DND-41 (cell line): Measurements from ENCODE around the gene DCTN3.

Source experiments
- ATAC-seq: fragments of 200-7000 bp; cut with Tn5 transposase; 3 replicates; pipeline ENCODE4 v1.9.1; 2021; ENCODE audit warnings: low read depth; ENCODE audit not compliant: insufficient read depth
- DNase-seq: peaks from one replicate; pipeline ENCODE4 v3.0.0-alpha.2; 2020
- H2AFZ ChIP-seq: 2 replicates; pipeline ENCODE4 v1.6.0; 2012; ENCODE audit warnings: low read depth, low read length
- H3K27ac ChIP-seq: 2 replicates; pipeline ENCODE4 v1.5.1; 2012; ENCODE audit warnings: low read length, inconsistent platforms
- H3K27me3 ChIP-seq: fragments of 200-600 bp; sonication (generic); 2 replicates; pipeline ENCODE4 v1.6.0; 2012; ENCODE audit warnings: low read length, mild to moderate bottlenecking, inconsistent platforms; ENCODE audit not compliant: insufficient read depth, poor library complexity
- H3K36me3 ChIP-seq: 2 replicates; pipeline ENCODE4 v1.5.1; 2012; ENCODE audit warnings: low read length, inconsistent platforms; ENCODE audit not compliant: insufficient read depth
- H3K4me1 ChIP-seq: 2 replicates; pipeline ENCODE4 v1.5.1; 2012; ENCODE audit warnings: mild to moderate bottlenecking, low read length; ENCODE audit not compliant: insufficient read depth
- H3K4me2 ChIP-seq: 2 replicates; pipeline ENCODE4 v1.6.0; 2012; ENCODE audit warnings: mild to moderate bottlenecking, moderate library complexity, low read length, inconsistent platforms; ENCODE audit not compliant: insufficient read depth
- H3K4me3 ChIP-seq, 2 experiments: fragments of 200-600 bp in 1 of 2; shearing (Covaris generic) in 1 of 2; 2 replicates each; pipeline ENCODE4 v1.5.1; 2012 to 2016; ENCODE audit warnings: inconsistent platforms in 2 of 2, low read length in 2 of 2, mild to moderate bottlenecking in 2 of 2, low read depth in 1 of 2, moderate library complexity in 1 of 2
- H3K79me2 ChIP-seq: 2 replicates; pipeline ENCODE4 v1.6.0; 2012; ENCODE audit warnings: low read length, inconsistent platforms; ENCODE audit not compliant: insufficient read depth
- H3K9ac ChIP-seq: 2 replicates; pipeline ENCODE4 v1.6.0; 2012; ENCODE audit warnings: low read depth, mild to moderate bottlenecking, inconsistent platforms, low read length, moderate library complexity
- H3K9me3 ChIP-seq: 2 replicates; pipeline ENCODE4 v1.5.1; 2012; ENCODE audit warnings: low read length, moderate library complexity, mild to moderate bottlenecking, inconsistent platforms; ENCODE audit not compliant: insufficient read depth, severe bottlenecking
- H4K20me1 ChIP-seq: 2 replicates; pipeline ENCODE4 v1.6.0; 2012; ENCODE audit warnings: low read length; ENCODE audit not compliant: insufficient read depth
- CTCF ChIP-seq: IDR thresholded peaks from 2 replicates; pipeline ENCODE4 v1.5.1; 2012; ENCODE audit warnings: borderline replicate concordance, low read length, moderate library complexity, mild to moderate bottlenecking; ENCODE audit not compliant: poor library complexity, severe bottlenecking; ENCODE audit errors: extremely low read depth
- EZH2 ChIP-seq: IDR thresholded peaks from 3 replicates; pipeline ENCODE4 v1.6.1; 2012; ENCODE audit warnings: borderline replicate concordance, low read depth, mild to moderate bottlenecking, moderate library complexity, low read length, inconsistent platforms; ENCODE audit not compliant: severe bottlenecking

DCTN3 gene

GRCh38 chr9:34638138-34638445, 17.8 kb upstream of the DCTN3 start:
- peak overlapping the region; percentile 88 for H3K9ac ChIP-seq

GRCh38 chr9:34637356-34638137, 17.3 kb upstream of the DCTN3 start, which contains the start of gene SIGMAR1:
TSS of gene SIGMAR1 (minus strand) at chr9:34637787. CDS start at chr9:34637697, 90 bp downstream.
- Histone ChIP-seq H3K4me3 (peak within 1 kb of the TSS; percentile 50 to 69; a peak in 3 of 4 replicates), H3K27ac (peak within 1 kb of the TSS; percentile 76), H3K9ac (peak within 1 kb of the TSS; percentile 88), H2AFZ (peak within 1 kb of the TSS; percentile 87), H3K36me3 (peaks cover 15% of the 10 kb centered on the region), H3K9me3 (no peaks in the 10 kb centered on the region), H3K79me2 (peaks cover 25% of the 10 kb centered on the region), H3K4me1 (peaks cover 33% of the 10 kb centered on the region), H3K27me3 (no peaks in the 10 kb centered on the region), H3K4me2 (peak within 1 kb of the TSS; percentile 87), H4K20me1 (peaks cover 16% of the 10 kb centered on the region)
- ATAC-seq (peak; percentile 87), DNase-seq (peak; percentile 92)
- TF ChIP-seq EZH2 (no peak), CTCF (no peak)

More at GRCh38 chr9:34638138-34638445, 17.8 kb upstream of the DCTN3 start:
- Histone ChIP-seq H3K4me2 (peak overlapping the region; percentile 87), H3K27me3 (no peaks in the 10 kb centered on the region), H3K36me3 (peaks cover 15% of the 10 kb centered on the region), H3K79me2 (peaks cover 25% of the 10 kb centered on the region), H3K27ac (peak overlapping the region; percentile 76), H4K20me1 (peaks cover 16% of the 10 kb centered on the region), H2AFZ (peak overlapping the region; percentile 87), H3K4me1 (peaks cover 33% of the 10 kb centered on the region), H3K4me3 (peak overlapping the region; percentile 50 to 69; a peak in 3 of 4 replicates), H3K9me3 (no peaks in the 10 kb centered on the region)
- DNase-seq, result no peak
- no peak for TF ChIP-seq EZH2
- ATAC-seq, result no peak

GRCh38 chr9:34636791-34637355, 16.6 kb upstream of the DCTN3 start:
- Histone ChIP-seq H4K20me1 (peaks cover 16% of the 10 kb centered on the region), H3K27ac (peak overlapping the region; percentile 76), H3K4me2 (peak overlapping the region; percentile 87), H2AFZ (peak overlapping the region; percentile 87), H3K4me3 (peak overlapping the region; percentile 50 to 69; a peak in 3 of 4 replicates), H3K9me3 (no peaks in the 10 kb centered on the region), H3K4me1 (peaks cover 33% of the 10 kb centered on the region), H3K36me3 (peaks cover 15% of the 10 kb centered on the region), H3K9ac (peak overlapping the region; percentile 88), H3K27me3 (no peaks in the 10 kb centered on the region), H3K79me2 (peaks cover 25% of the 10 kb centered on the region)
- DNase-seq (peak; percentile 31), ATAC-seq (peak; percentile 11; the same call in 2 of the 3 replicates)
- TF ChIP-seq CTCF (no peak), EZH2 (no peak)

- Histone ChIP-seq H3K9ac (peak overlapping the region; percentile 28), H3K27me3 (no peaks in the 10 kb centered on the region), H3K4me1 (peaks cover 33% of the 10 kb centered on the region), H4K20me1 (peaks cover 16% of the 10 kb centered on the region), H3K27ac (no peak overlapping the region), H2AFZ (no peak overlapping the region), H3K4me2 (peak overlapping the region; percentile 87), H3K9me3 (no peaks in the 10 kb centered on the region), H3K36me3 (peaks cover 15% of the 10 kb centered on the region), H3K4me3 (peak overlapping the region in 1 of 2 experiments; percentile 69; a peak in 2 of 4 replicates), H3K79me2 (peaks cover 25% of the 10 kb centered on the region)
- ATAC-seq, result no peak
- TF ChIP-seq EZH2 (no peak), CTCF (no peak)
- no peak for DNase-seq
Measured at GRCh38 chr9:34635556-34635955, 15.3 kb upstream of the DCTN3 start.
